ENCODE data around the gene CRIP2.

- no peak for TF ChIP-seq TAF1 (conservative IDR thresholded peaks at IDR 0.05)
- no peak for TF ChIP-seq RXRA (IDR thresholded peaks at IDR 0.05)
- no peak for TF ChIP-seq CTCF (IDR thresholded peaks at IDR 0.05; ENCODE audit: low read depth, low read length, missing input control)
Measured at GRCh38 chr14:105468621-105469241, 5.9 kb upstream of the CRIP2 start.

All from liver (tissue), 3 donors.